K562 treated with DMSO at 1 percent for 24 hours (cell line): ENCODE data around the gene ADIRF. TPM values are rescaled to one million over a fixed set of nuclear protein-coding genes. Genes with fewer than 3 reads are reported as not detected.

Source experiments
- total RNA-seq: library from RNA; unstranded; fragments of 300-600 nt; gene quantifications from 2 replicates; pipeline ENCODE4 v1.2.3, GENCODE V29; 2022; ENCODE audit warnings: low read depth; ENCODE audit not compliant: insufficient read depth

The ADIRF gene
- not detected in 2 replicates for total RNA-seq

DNA sequence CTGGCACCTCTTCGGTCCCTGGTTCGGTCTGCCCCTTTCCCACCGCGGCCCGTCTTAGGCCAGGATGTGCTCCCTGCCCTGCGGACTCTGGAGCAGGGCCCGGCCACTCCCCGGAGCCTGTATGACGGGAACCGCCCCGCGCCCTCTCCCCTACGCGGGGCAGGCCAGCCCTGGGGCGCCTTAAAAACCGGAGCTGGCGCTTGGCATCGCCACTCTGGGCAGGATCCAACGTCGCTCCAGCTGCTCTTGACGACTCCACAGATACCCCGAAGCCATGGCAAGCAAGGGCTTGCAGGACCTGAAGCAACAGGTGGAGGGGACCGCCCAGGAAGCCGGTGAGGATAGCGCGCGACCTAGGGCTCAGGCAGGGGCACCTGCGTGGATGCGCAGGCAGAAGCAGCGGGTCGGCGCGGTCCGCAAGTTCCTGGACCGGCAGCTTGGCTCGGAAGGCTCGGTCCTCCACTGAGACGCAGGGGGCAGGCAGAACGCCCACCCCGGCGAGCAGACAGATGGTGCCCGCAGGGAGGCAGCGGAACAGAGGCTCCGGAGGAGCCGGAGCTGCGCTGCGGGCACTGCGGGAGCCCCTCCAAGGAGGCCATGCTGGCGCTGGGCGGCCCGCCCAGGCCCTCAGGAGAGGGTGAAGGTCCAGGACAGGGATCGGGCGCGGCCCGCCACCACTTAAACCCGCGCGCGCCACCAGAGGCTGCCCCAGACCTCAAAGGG, at the start of gene ADIRF:
Gene ADIRF, plus strand, starts transcription at position 212 of the 723 bp plus-strand sequence. Its CDS starts 63 bp downstream, at position 275.

DNA sequence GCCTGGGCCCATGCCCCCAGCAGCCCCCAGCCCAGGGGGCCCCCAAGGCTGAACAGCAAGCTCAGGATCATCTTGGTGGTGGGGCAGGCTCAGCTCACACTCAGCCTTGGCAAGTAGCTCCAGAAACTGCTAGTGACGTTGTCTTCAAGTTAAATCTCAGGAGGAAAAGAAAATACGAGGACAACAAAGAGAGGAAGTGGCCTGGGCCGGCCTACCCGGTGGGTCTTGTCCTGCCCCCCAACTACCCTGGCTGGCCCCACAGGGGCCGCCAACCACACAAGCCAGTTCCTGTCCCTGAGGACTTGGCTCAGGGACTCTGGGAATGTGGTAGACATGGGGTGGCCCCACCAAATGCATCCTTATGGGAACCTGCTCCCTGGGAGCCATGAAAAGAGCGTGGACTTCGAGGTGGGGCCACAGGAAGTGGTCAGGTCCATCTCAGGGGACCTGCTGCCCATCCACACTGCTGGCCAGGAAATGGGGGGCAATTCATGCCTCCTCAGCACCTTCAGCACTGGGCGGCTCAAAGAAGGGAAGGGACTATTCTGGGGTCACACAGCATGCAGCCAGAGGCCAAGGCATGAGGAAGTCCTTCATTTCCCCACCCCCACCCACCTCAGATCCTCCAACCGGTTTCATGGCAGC, 10.7 kb upstream of the ADIRF start, which contains the start of gene MMRN2:
Gene MMRN2, minus strand, starts transcription at position 145 of the 645 bp plus-strand sequence. Its CDS starts 74 bp downstream, at position 71.

DNA sequence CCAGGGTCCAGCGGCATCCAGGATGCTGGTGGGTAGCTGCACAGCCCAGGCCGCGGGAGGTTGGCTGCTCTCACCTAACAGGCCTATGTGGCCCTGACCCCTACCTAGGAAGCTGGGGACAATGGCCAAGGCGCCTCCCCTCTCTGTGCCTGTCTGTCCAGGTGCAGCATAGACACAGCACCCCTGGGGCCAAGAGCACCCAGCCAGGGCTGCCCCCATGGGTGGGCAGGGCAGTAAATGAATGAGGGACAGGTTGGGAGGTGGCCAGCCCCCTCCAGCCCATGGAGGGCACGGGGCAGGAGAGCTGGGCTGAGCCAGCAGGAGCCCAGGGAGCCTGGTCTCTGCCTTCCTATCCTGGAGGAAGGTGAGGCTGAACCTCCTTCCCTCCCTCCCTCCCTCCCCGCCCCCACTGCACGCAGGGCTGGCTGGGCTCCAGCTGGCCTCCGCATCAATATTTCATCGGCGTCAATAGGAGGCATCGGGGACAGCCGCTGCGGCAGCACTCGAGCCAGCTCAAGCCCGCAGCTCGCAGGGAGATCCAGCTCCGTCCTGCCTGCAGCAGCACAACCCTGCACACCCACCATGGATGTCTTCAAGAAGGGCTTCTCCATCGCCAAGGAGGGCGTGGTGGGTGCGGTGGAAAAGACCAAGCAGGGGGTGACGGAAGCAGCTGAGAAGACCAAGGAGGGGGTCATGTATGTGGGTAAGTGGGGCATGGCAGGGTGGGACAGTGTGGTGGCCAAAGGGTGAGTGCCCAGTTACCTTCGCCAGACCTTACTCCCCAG, 10.0 kb upstream of the ADIRF start, which contains the start of gene SNCG:
Gene SNCG, plus strand, starts transcription at position 484 of the 785 bp plus-strand sequence. Its CDS starts 99 bp downstream, at position 583.

DNA sequence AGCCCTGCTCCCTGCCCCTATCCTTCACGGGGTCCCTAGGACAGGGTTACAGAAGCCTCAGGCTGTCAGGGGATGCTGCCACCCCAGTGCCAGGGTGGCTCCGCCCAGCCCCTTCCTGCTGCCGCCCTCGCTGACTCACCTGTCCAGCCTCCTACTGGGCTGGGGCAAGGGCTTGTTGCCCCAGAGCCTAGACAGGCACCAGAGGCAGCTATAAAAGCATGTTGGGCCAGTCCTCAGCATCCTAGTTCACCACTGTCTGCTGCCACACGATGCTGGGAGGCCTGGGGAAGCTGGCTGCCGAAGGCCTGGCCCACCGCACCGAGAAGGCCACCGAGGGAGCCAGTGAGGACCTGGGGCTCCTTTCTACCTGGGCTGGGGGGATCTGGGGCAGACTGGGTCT, 51.8 kb downstream of the ADIRF start, which contains the start of gene FAM25A:
Gene FAM25A, plus strand, starts transcription at position 239 of the 400 bp plus-strand sequence. Its CDS starts 31 bp downstream, at position 270.

Other genes starting within 250 kb of the ADIRF start
- 10.6 and 12.8 TPM in 2 replicates for gene BMPR1A, start 211.9 kb upstream of the ADIRF start, total RNA-seq
- gene MMRN2, start 10.9 kb upstream of the ADIRF start, total RNA-seq: 1.1 and 1.3 TPM in 2 replicates
- gene SNCG, start 9.9 kb upstream of the ADIRF start, total RNA-seq: 47.7 and 60.7 TPM in 2 replicates
- gene FAM25A, start 51.8 kb downstream of the ADIRF start, total RNA-seq: not detected in 2 replicates
- 60.5 and 66.2 TPM in 2 replicates for gene GLUD1, start 126.4 kb downstream of the ADIRF start, total RNA-seq
- 7.8 and 10.4 TPM in 2 replicates for gene SHLD2, start 126.7 kb downstream of the ADIRF start, total RNA-seq